Jurkat, Clone E6-1 (cell line): ENCODE results near the gene PROC.
"Not testable (repeated sequence)": the region's sequence is repeated elsewhere in the genome, so short reads cannot be mapped to it uniquely, and the experiment has no call there.

Experiments used
- DNase-seq: peaks from one replicate; pipeline ENCODE4 v3.0.0-alpha.2; 2011; ENCODE audit warnings: low read depth, low spot score
- H3K4me3 ChIP-seq: 2 replicates; pipeline ENCODE4 v1.5.1; 2011; ENCODE audit warnings: mild to moderate bottlenecking, low read length, control low read depth, moderate library complexity

Gene PROC

DNA sequence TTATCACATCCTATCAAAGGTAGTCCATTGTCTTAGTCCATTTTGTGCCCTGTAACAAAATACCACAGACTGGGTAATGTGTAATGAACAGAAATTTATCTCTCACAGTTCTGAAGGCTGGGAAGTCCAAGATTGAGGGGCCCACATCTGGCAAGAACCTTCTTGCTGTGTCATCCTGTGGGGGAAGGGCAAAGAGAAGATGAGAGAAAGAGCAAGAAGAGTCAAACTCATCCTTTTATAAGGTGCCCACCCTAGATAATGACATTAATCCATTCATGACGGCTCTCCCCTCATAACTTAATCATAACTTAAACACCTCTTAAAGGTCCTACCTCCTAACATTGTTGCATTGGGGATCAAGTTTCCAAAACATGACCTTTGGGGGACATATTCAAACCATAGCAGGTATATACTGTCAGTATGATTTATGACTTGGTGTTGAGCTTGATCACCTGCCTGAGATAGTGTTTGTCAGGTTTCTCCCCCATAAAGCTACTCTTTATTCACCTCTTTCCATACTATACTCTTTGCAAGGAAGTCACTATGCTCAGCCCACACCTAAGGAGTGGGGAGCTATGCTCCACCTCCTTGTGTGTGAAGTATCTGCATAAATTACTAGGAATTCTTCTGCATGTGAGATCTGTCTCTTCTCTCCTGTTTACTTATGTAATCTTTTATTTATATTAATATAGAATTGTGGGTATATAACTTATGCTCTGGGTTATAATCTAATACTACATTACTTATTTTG lies 25.2 kb upstream of the PROC start:
- H3K4me3 ChIP-seq, result no peak overlapping the region
- DNase-seq, result no peak

- no peak for DNase-seq
- no peak overlapping the region for H3K4me3 ChIP-seq
Observed at GRCh38 chr2:127394492-127394891, 23.7 kb upstream of the PROC start.

DNA sequence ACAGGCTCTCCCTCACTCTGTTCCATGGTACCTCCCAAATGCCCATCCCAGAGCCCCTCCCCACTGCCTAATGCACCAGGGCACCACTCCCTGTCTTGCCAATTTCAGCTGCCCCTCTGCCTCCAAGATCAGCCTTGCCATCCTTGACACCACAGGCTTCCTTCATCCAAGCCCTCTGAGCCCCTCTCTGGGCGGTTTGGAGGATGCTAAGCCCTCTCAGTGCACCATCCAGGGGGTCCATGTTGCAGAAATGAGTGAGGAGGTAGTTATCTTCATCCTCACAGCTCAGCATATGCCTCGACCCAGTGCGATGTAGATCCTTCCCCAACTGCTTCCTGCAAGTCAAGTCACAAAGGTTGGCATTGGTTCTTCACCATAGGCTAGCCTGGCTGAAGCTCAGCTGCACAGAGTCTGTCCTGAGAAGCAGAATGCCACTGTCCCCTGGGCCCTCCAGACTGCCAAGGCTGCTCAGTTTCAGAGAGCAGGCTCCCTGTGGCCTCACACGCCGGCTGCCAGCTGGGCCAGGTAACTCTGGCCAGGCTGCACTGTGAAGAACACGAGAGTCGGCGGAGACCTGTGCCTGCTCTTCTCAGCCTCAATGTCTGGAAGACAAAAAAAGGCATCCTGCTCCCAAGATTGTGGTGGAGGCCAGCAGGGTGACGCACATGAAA lies 20.5 kb upstream of the PROC start:
- H3K4me3 ChIP-seq, result no peak overlapping the region
- DNase-seq, result no peak

- no peak overlapping the region for H3K4me3 ChIP-seq
- DNase-seq, result no peak
Observed at GRCh38 chr2:127398239-127398590, 20.0 kb upstream of the PROC start.

DNA sequence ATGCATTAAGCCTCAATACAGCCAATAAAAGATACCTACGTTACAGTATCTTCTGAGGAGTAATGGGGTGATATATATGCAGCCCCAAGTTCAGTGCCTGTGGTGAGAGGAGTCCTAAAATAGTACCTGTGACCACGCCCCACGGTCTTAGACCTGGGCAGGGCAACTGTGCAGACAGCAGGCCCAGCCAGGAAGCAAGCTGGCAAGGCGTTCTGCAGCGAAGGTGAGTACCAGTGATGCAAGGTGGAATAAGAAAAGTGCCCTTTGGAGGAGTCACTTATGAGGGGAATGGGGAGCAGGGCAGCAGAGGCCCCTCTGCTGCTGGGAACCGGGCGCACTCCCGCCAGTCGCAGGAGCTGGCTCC lies 17.7 kb upstream of the PROC start:
- DNase-seq, result no peak
- no peak overlapping the region for H3K4me3 ChIP-seq

DNA sequence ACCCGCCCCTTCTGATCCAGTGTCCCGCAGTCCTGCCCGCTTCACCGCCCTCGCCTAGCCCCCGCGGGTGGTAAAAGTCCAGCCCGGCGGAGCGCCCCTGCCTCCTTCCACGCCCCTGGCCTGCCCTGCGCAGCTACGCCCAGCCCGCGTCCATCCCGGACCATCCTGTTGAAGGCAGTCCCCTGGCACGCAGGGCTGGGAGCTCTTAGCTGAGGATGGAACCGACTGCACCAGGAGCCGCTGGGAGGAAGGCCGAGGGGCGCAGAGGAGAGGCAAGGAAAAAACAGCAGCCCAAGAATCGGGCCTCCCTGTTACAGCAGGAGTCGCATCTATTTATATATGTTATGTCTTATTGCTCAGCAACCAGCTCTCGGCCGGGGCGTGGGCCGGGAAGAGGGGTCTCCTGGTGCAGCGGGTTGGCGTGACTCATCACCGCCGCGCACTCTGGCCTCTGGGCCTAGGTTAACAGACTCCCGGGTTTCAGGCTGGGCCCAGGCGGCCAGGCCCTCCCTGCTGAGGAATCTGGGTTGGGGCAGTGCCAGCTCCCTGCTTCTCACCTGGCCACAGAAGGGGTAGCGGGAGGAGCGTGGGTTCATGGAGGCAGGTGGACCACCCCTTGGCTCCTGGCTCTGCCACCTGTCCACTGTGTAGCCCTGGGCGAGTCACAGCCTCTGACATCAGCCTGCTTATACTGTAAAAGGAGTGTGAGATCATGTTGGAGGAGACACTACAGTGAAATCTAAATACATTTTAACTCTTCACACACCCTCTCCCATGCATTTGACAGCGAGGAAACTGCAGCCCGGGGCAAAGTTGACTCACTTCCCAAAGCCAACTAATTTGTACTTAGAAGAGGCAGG lies 17.1 kb upstream of the PROC start:
- no peak overlapping the region for H3K4me3 ChIP-seq
- no peak for DNase-seq

DNA sequence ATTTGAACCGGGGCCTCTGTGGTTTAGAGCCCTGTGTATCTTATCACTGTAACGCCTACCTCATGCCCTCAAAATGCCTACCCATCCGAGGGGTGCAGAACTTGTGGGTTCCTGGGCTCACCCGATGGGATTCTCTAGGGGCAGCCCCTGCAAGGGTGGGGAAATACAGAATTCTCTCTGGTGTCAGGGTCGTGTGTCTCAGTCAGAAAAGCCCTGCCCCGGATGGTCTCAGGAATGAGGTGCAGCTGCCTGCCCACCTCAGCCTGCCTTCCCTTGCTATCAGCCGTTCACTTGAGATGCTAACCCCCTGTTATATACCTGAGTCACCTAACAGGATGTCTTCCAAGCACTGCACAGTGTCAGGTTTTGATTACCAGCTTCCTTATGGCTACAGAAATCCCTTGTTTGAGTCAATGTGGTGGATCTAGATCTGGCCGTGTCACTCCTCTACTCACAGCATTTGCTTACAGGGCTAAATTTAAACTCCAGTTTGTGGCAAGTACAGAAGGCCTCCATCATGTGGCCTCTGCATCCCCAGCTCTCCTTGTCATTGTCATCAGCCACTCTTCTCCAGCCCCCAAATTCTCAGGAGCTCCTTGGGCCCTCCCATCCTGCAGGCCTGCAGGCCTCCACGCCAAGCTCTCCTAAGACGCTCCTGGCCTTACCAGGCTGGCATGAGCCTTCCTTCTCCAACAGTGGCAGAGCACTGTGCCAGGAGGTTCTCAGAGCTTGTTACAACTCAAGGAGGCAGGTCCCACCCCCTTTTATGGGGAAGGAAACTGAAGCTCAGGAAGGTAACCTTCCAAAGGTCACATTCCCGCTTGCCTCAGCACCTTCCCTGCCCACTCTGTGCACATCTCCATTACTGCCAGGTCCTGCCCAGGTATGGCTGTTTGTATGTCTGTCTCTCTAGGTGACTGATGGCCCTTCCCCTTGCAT lies 16.2 kb upstream of the PROC start:
- DNase-seq, result no peak
- H3K4me3 ChIP-seq, result no peak overlapping the region

DNA sequence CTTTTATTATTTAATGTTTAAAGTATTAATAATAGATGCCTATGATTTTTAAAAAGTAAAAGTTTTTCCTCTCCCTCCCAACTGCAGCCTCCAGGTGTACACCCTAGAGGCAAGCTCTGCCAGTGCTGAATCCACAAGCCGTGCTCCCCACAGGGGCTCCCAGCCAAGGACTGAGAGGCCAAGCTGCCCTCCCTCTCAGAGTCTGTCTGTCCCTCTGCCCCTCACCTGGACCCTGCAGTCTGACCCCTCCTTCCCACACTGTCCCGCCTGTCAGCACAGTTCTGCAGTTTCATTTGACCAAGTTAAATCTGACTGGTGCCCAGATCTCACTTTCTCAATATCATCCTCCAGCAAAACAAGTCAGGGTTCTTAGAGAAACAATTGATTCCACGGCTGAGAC lies 14.8 kb upstream of the PROC start:
- no peak overlapping the region for H3K4me3 ChIP-seq
- DNase-seq, result no peak

GRCh38 chr2:127404466-127405254 lies 13.6 kb upstream of the PROC start:
- H3K4me3 ChIP-seq, result no peak overlapping the region
- DNase-seq, result no peak

- DNase-seq, result no peak
- no peak overlapping the region for H3K4me3 ChIP-seq
Observed at GRCh38 chr2:127405255-127405610, 13.0 kb upstream of the PROC start.

- H3K4me3 ChIP-seq, result no peak overlapping the region
- DNase-seq, result no peak
Observed at GRCh38 chr2:127406454-127406853, 11.8 kb upstream of the PROC start.

DNA sequence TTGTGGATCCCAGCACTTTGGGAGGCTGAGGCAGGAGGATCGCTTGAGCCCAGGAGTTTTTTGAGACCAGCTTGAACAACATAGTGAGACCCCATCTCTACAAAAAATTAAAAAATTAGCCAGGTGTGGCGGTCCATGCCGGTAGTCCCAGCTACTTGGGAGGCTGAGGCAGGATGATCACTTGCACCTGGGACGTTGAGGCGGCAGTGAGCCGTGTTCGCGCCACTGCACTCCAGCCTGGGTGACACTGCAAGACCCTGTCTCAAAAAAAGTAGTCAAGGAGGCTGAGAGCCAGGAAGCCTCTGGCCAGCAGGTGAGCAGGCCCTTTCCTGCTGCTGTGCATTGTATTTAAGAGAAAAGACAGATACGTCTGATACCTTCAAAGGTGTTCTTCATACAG lies 11.1 kb upstream of the PROC start:
- no peak for DNase-seq
- H3K4me3 ChIP-seq, result no peak overlapping the region

DNA sequence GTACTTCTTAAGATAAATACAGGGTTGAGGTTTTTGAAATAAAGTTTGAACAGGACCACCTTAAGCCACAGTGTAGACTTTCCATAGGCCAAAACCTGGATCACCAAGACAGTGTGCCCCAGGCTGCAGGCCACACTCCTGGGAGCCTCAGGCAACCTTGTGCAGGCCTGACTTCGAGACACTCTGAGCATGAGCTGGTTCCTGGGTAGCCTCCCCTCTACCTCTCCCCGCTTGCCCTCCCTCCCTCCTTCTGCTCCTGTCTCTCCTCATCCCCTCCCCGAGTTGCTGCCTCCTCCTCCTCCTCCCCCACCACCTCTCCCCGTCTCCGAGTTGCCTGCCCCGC lies 10.6 kb upstream of the PROC start:
- H3K4me3 ChIP-seq, result peak overlapping the region; percentile 43
- DNase-seq, result no peak

DNA sequence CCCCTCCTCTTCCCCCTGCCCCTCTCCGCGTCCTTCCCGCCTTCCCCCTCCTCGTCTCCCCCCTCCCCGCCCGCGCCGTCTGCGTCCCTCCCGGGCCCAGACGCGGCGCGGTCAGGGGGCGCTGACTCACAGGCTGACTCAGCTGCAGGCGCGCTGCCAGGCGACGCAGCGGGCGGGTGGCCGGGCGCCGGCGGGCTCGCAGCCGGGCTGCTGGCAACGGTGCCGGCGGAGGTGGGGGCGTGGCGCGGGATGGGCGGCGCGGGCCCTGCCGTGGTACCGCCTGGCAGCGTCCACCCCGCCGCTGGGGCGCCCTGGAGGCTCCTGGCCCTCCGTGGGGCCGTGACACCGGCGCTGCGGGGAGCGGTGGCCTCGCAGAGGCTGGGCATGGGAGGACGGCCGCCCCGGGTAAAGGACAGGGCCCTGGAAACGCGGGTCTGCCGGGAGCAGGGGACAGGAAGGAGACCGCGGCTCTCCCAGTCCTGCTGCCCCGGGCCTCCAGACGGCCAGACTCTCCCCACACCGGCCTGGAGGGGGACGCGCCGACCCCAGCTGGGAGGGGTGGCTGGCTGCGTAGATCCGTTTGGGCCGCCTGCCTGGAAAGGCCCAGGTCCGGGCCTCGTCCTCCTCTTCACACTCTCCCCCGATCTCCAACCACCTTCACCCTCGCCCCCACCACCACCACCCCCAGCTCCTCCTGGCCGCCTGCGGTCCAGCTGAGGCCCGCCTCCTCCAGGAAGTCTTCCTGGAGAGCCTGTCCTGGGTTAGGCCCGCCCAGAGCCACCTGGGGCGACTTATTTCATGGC lies 10.0 kb upstream of the PROC start:
- DNase-seq, result peak; percentile 62
- peak overlapping the region; percentile 43 for H3K4me3 ChIP-seq

GRCh38 chr2:127408807-127409099 lies 9.5 kb upstream of the PROC start:
- no peak overlapping the region for H3K4me3 ChIP-seq
- no peak for DNase-seq

- not testable (repeated sequence) for DNase-seq
Observed at GRCh38 chr2:127409716-127410115, 8.5 kb upstream of the PROC start.

GRCh38 chr2:127410871-127411652 lies 7.2 kb upstream of the PROC start:
- H3K4me3 ChIP-seq, result no peak overlapping the region
- DNase-seq, result no peak

More at GRCh38 chr2:127409716-127410115, 8.5 kb upstream of the PROC start:
- H3K4me3 ChIP-seq, result not testable (repeated sequence)
